SU-DHL-6 (cell line): Measurements from ENCODE around the gene C22orf42.
"Not testable (repeated sequence)": the region's sequence is repeated elsewhere in the genome, so short reads cannot be mapped to it uniquely, and the experiment has no call there.

ENCODE experiments used
- CTCF ChIP-seq: fragments of 200-600 bp; sonication (generic); IDR thresholded peaks from one replicate; pipeline ENCODE4 v1.5.1; 2017; ENCODE audit warnings: antibody characterized with exemption, mild to moderate bottlenecking, low read length, moderate library complexity; ENCODE audit not compliant: insufficient read depth, poor library complexity, severe bottlenecking
- EZH2phosphoT487 ChIP-seq: fragments of 200-600 bp; sonication (generic), shearing (Covaris generic); conservative IDR thresholded peaks from 2 replicates; pipeline ENCODE4 v1.6.1; 2018; ENCODE audit warnings: mild to moderate bottlenecking, antibody characterized with exemption, low read length, moderate library complexity, mixed read lengths

GRCh38 chr22:32150647-32151046 lies 8.5 kb downstream of the C22orf42 start:
- TF ChIP-seq CTCF, EZH2phosphoT487: not testable (repeated sequence)
